ENCODE results near the gene RUNX3.

RUNX3 gene

DNA sequence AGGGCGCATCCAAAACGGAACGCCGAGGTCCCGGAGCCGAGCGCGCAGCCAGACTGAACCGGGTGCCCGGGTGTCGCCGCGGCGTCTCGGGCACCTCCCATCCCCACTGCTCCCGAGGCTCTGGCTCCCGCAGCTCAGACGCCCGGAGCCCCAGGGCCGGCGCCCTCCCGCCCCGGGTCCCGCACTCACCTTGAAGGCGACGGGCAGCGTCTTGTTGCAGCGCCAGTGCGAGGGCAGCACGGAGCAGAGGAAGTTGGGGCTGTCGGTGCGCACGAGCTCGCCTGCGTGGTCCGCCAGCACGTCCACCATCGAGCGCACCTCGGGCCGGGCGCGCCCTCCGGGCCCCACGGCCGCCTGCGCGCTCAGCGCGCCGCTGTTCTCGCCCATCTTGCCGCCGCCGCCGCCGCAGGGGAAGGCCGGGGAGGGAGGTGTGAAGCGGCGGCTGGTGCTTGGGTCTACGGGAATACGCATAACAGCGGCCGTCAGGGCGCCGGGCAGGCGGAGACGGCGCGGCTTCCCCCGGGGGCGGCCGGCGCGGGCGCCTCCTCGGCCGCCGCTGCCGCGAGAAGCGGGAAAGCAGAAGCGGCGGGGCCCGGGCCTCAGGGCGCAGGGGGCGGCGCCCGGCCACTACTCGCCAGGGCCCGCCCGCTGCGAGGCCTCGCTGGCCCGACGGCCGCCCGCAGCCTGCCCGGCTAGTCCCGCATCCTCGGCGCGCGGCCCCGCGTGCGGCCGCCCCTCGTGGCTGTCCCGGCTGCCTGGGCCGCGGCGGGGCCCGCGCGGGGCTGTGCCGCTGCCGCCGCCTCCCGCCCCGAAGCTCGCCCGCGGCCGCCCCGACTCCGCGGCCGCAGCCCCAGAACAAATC is 447 bp downstream of the RUNX3 start:
- DNase-seq (ENCODE audit: low read depth in 1 of 2, low spot score in 1 of 2), result peak; percentile 23 to 32

DNA sequence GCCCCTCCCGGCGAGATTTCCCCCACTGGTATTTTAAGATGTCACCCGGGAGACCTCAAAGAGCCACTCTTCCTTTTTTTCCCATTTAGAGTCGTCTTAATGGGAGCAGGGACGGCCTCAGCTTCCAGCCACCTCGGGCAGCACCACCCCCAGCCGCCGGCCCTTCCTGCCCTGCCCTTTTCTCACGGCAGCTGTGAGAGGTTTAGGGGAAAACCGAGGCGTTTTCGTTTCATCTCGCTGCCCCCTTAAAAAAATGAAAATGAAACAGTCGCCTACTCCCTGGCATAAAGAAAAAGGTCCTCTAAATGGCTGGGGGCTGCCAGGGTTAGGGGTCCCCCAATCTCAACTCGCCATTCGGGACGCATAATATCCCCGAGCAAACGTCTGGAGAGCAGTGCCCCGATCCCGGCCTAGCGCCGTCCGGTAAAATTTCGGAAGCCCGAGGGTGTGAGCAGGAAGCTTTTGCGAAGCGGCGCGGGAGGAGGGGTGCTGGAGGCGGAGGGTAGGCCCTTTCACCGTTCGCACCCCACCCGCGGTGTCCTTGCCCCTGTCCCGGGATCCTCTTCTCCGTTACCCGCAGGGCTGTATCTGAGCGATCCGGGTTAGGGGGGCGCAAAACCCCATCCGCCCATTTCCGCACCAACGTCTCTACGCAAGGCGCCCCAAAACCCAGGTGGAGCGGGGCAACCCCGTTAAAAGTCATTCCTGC is 1.2 kb downstream of the RUNX3 start:
- peak in 1 of 2 donors; percentile 42 for DNase-seq (ENCODE audit: low read depth in 1 of 2, low spot score in 1 of 2)

- DNase-seq (ENCODE audit: low read depth in 1 of 2, low spot score in 1 of 2), result no peak
Measured at GRCh38 chr1:24927988-24928688, 1.9 kb downstream of the RUNX3 start.

GRCh38 chr1:24927473-24927872 is 2.6 kb downstream of the RUNX3 start:
- no peak for DNase-seq (ENCODE audit: low read depth in 1 of 2, low spot score in 1 of 2)

- no peak for DNase-seq (ENCODE audit: low read depth in 1 of 2, low spot score in 1 of 2)
Measured at GRCh38 chr1:24926563-24927249, 3.4 kb downstream of the RUNX3 start.

- DNase-seq (ENCODE audit: low read depth in 1 of 2, low spot score in 1 of 2), result no peak
Measured at GRCh38 chr1:24925963-24926362, 4.1 kb downstream of the RUNX3 start.

- peak; percentile 65 to 75 for DNase-seq (ENCODE audit: low read depth in 1 of 2, low spot score in 1 of 2)
Measured at GRCh38 chr1:24925082-24925779, 4.8 kb downstream of the RUNX3 start.

- no peak for DNase-seq (ENCODE audit: low read depth in 1 of 2, low spot score in 1 of 2)
Measured at GRCh38 chr1:24923485-24924113, 6.5 kb downstream of the RUNX3 start.

GRCh38 chr1:24921938-24922662 is 8.0 kb downstream of the RUNX3 start:
- no peak for DNase-seq (ENCODE audit: low read depth in 1 of 2, low spot score in 1 of 2)

GRCh38 chr1:24921412-24921811 is 8.7 kb downstream of the RUNX3 start:
- DNase-seq (ENCODE audit: low read depth in 1 of 2, low spot score in 1 of 2), result no peak

DNA sequence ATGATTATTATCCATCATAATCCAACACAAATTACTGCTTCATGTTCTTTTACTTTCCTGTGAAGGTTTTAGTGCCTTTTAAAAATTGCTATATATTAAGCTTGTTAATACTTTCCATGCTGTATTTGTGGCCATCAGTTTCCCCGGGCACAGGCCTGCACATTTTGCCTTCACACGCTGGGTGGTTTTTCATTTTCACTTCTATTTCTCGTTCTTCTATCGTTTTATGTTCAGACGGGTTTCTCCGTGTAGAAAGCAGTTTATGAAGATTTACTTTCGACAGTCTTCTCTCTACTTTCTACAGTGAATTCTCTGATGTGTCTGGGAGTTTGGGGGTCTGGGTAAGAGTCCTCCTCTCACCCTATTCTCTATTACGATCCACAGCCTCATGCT is 9.5 kb downstream of the RUNX3 start:
- DNase-seq (ENCODE audit: low read depth in 1 of 2, low spot score in 1 of 2), result no peak

DNA sequence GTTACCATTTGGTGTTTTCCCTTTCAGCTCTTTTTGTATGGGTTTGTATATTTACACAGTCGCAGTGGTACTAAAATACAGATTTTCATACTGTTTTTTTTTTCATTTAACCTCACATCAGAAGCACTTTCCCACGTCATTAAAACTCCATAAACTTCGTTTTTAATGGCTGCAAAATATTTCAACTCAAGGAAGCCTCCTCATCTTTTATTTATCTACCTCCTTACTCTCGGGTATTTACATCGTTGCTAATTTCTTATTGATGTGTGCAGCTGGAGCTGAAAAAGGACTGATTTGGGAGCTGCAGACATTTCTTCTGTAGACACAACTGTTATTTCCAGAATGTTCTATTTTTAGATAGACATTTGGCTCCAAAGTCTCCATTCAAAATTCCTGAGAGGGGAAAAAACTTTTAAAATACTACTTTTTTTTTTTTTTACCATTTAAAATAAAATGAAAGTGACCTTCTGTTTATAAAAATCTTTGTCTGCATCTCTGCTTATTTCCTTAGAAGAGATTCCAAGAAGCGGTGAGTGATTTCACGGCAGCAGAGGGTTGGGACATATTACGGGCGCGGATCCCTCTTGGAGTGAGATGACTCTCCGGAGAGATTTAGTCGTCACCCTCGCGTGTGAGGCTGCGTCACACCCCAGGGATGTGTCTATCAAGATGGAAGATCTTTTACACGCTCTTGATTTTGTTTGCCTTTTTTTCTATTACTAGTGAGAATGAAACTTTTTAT is 10.1 kb downstream of the RUNX3 start:
- no peak for DNase-seq (ENCODE audit: low read depth in 1 of 2, low spot score in 1 of 2)

- no peak for DNase-seq (ENCODE audit: low read depth in 1 of 2, low spot score in 1 of 2)
Measured at GRCh38 chr1:24918995-24919605, 11.0 kb downstream of the RUNX3 start.

GRCh38 chr1:24918370-24918769 is 11.7 kb downstream of the RUNX3 start:
- DNase-seq (ENCODE audit: low read depth in 1 of 2, low spot score in 1 of 2), result no peak

- no peak for DNase-seq (ENCODE audit: low read depth in 1 of 2, low spot score in 1 of 2)
Measured at GRCh38 chr1:24917327-24918074, 12.6 kb downstream of the RUNX3 start.

DNA sequence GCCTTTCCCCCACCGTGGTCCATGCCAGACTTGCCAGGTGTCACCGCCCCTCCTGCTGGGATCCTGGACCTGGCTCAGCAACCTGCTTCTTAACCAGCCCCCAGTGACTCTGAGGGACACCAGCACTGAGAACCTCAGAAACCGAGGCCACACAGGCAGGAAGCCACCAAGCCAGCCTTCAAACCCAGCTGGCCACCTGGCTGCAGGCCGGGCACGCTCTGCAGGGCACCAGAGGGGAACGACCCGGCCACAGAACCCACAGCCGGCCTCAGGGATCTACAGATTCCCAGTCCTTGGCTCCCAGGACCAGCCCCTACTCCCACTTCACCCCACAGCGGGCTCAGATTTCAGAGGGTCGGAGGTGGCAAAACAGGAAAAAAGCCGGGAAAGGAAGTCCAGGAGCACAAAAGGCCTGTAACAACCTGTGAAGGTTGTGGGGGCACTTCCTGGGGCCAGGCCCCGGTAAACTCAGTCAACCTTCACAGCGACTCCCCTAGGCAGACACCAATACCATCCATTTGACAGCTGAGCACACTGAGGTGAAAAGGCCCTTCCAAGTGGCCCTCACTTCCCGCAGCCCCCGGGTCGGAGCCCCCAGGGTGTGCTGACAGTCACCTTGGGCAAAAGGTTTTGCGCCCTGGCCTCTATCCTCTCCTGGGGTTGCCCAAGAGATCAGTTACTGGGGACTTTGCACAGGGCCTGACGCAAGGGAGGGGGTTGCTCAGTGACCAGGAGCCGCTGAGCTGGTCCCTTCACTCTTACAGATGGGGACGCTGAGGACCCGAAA is 14.1 kb downstream of the RUNX3 start:
- no peak for DNase-seq (ENCODE audit: low read depth in 1 of 2, low spot score in 1 of 2)

All from activated CD4-positive, alpha-beta T cell treated with anti-CD3 and anti-CD28 coated beads, Interleukin-2, amount 50 U/mL, for 24 hours (primary cell).